Neural cell (in vitro differentiated cells): Measurements from ENCODE around the gene NUP210L.

Source experiments
- CTCF ChIP-seq: fragments of 450-650 bp; IDR thresholded peaks from 2 replicates; pipeline ENCODE4 v1.5.1; 2014; ENCODE audit warnings: antibody characterized with exemption, mild to moderate bottlenecking, moderate library complexity; ENCODE audit not compliant: poor library complexity, severe bottlenecking
- EP300 ChIP-seq: fragments of 450-650 bp; conservative IDR thresholded peaks from 2 replicates; pipeline ENCODE4 v1.6.1; 2014; ENCODE audit warnings: antibody characterized with exemption, mild to moderate bottlenecking, moderate library complexity; ENCODE audit not compliant: poor library complexity, severe bottlenecking
- EZH2 ChIP-seq: fragments of 200-600, 300-800 bp; shearing (Covaris generic), sonication (generic); IDR thresholded peaks from 2 replicates; pipeline ENCODE4 v1.6.1; 2014; ENCODE audit warnings: antibody characterized with exemption, low read length, borderline replicate concordance, mild to moderate bottlenecking; ENCODE audit not compliant: insufficient read depth, poor library complexity, severe bottlenecking
- RAD21 ChIP-seq: fragments of 450-650 bp; conservative IDR thresholded peaks from 2 replicates; pipeline ENCODE4 v1.6.1; 2014; ENCODE audit warnings: antibody characterized with exemption, mild to moderate bottlenecking, moderate library complexity
- REST ChIP-seq: IDR thresholded peaks from 2 replicates; pipeline ENCODE4 v1.6.1; 2012; ENCODE audit warnings: borderline replicate concordance

GRCh38 chr1:154198756-154199562 lies 44.1 kb upstream of the NUP210L start:
- TF ChIP-seq CTCF, result peak; percentile 60
- no peak for TF ChIP-seq EP300
- TF ChIP-seq EZH2, result no peak
- peak; percentile 43 for TF ChIP-seq RAD21
- TF ChIP-seq REST, result no peak
